BLaER1 treated with 17β-estradiol and CSF1 and Interleukin-3, amounts not matched to agents 10 nM and 100 nM (cell line): ENCODE data around the gene AGXT.
A peak's percentile ranks its signal among the peaks of the same experiment; 100 is the strongest.

Experiments used
- H3K27ac ChIP-seq, 11 experiments: shearing (Covaris generic); formaldehyde crosslinking; 2 replicates each; pipeline ENCODE4 v1.8.1; 2022
- H3K27me3 ChIP-seq, 11 experiments: shearing (Covaris generic); formaldehyde crosslinking; 2 replicates each; pipeline ENCODE4 v1.8.1; 2022
- H3K36me3 ChIP-seq, 11 experiments: shearing (Covaris generic); formaldehyde crosslinking; 2 replicates each; pipeline ENCODE4 v1.8.1; 2022
- H3K4me1 ChIP-seq, 10 experiments: shearing (Covaris generic); formaldehyde crosslinking; 2 replicates each; pipeline ENCODE4 v1.8.1; 2022
- H3K4me2 ChIP-seq, 11 experiments: shearing (Covaris generic); formaldehyde crosslinking; 2 replicates each; pipeline ENCODE4 v1.8.1; 2022
- H3K4me3 ChIP-seq, 10 experiments: shearing (Covaris generic); formaldehyde crosslinking; 2 replicates each; pipeline ENCODE4 v1.8.1; 2022
- H3K9ac ChIP-seq, 11 experiments: shearing (Covaris generic); formaldehyde crosslinking; 2 replicates each; pipeline ENCODE4 v1.8.1; 2022
- H3K9me3 ChIP-seq, 11 experiments: shearing (Covaris generic); formaldehyde crosslinking; replicated peaks in 1 of 11; 2 replicates each; pipeline ENCODE4 v1.8.1; 2022
- H4K20me1 ChIP-seq, 11 experiments: shearing (Covaris generic); formaldehyde crosslinking; 2 replicates each; pipeline ENCODE4 v1.8.1; 2022
- Cebpa-rat ChIP-seq, 11 experiments: shearing (Covaris generic); IDR thresholded peaks; 2 replicates each; pipeline ENCODE4 v1.8.1; 2022

AGXT gene

GRCh38 chr2:240911641-240912265, 43.1 kb downstream of the AGXT start:
- H3K9ac ChIP-seq, result no peak overlapping the region
- peaks cover 0 to 16% (median 0%) of the 10 kb centered on the region in 11 experiments; a peak in 7 of 22 replicates for H3K27me3 ChIP-seq
- H3K36me3 ChIP-seq, result no peaks in the 10 kb centered on the region
- H3K4me3 ChIP-seq, result no peak overlapping the region
- H3K9me3 ChIP-seq, result no peaks in the 10 kb centered on the region
- H3K4me1 ChIP-seq, result peaks cover 9 to 54% (median 25%) of the 10 kb centered on the region in 10 experiments; a peak in 19 of 20 replicates
- H3K4me2 ChIP-seq, result no peak overlapping the region
- no peak overlapping the region for H3K27ac ChIP-seq
- H4K20me1 ChIP-seq, result peaks cover 0 to 23% (median 0%) of the 10 kb centered on the region in 11 experiments; a peak in 5 of 22 replicates
- TF ChIP-seq Cebpa-rat (IDR thresholded peaks at IDR 0.05), result no peak

- no peak for TF ChIP-seq Cebpa-rat (IDR thresholded peaks at IDR 0.05)
- Histone ChIP-seq H3K4me3 (no peak overlapping the region), H3K27me3 (peaks cover 0 to 24% (median 0%) of the 10 kb centered on the region in 11 experiments; a peak in 7 of 22 replicates), H3K4me1 (peaks cover 13 to 62% (median 32%) of the 10 kb centered on the region in 10 experiments; a peak in 19 of 20 replicates), H3K9me3 (no peaks in the 10 kb centered on the region), H3K27ac (no peak overlapping the region), H3K9ac (peak overlapping the region in 1 of 11 experiments; percentile 22; a peak in 1 of 22 replicates), H3K4me2 (peak overlapping the region in 4 of 11 experiments; percentile 7 to 37 (median 16); a peak in 6 of 22 replicates), H3K36me3 (no peaks in the 10 kb centered on the region), H4K20me1 (peaks cover 0 to 31% (median 0%) of the 10 kb centered on the region in 11 experiments; a peak in 6 of 22 replicates)
Observed at GRCh38 chr2:240912878-240913809, 44.5 kb downstream of the AGXT start.

GRCh38 chr2:240913810-240914644, 45.4 kb downstream of the AGXT start:
- no peaks in the 10 kb centered on the region for H3K36me3 ChIP-seq
- H4K20me1 ChIP-seq, result peaks cover 0 to 31% (median 0%) of the 10 kb centered on the region in 11 experiments; a peak in 6 of 22 replicates
- no peak overlapping the region for H3K9ac ChIP-seq
- peak overlapping the region in 6 of 11 experiments; percentile 4 to 92 (median 29); a peak in 7 of 22 replicates for H3K4me2 ChIP-seq
- no peak overlapping the region for H3K27ac ChIP-seq
- H3K27me3 ChIP-seq, result peaks cover 0 to 24% (median 0%) of the 10 kb centered on the region in 11 experiments; a peak in 7 of 22 replicates
- H3K9me3 ChIP-seq, result no peaks in the 10 kb centered on the region
- no peak for TF ChIP-seq Cebpa-rat (IDR thresholded peaks at IDR 0.05)
- peaks cover 13 to 67% (median 36%) of the 10 kb centered on the region in 10 experiments; a peak in 19 of 20 replicates for H3K4me1 ChIP-seq
- no peak overlapping the region for H3K4me3 ChIP-seq

- Histone ChIP-seq H3K27ac (no peak overlapping the region), H4K20me1 (peaks cover 0 to 31% (median 0%) of the 10 kb centered on the region in 11 experiments; a peak in 6 of 22 replicates), H3K4me2 (peak overlapping the region in 10 of 11 experiments; percentile 74 to 95 (median 91); a peak in 17 of 22 replicates), H3K27me3 (peaks cover 0 to 24% (median 0%) of the 10 kb centered on the region in 11 experiments; a peak in 7 of 22 replicates), H3K4me1 (peaks cover 13 to 64% (median 36%) of the 10 kb centered on the region in 10 experiments; a peak in 19 of 20 replicates), H3K9me3 (no peaks in the 10 kb centered on the region), H3K9ac (no peak overlapping the region), H3K4me3 (no peak overlapping the region), H3K36me3 (no peaks in the 10 kb centered on the region)
- no peak for TF ChIP-seq Cebpa-rat (IDR thresholded peaks at IDR 0.05)
Observed at GRCh38 chr2:240914645-240915525, 46.3 kb downstream of the AGXT start.

GRCh38 chr2:240915526-240916341, 47.1 kb downstream of the AGXT start:
- Histone ChIP-seq H4K20me1 (peaks cover 0 to 31% (median 0%) of the 10 kb centered on the region in 11 experiments; a peak in 6 of 22 replicates), H3K27ac (no peak overlapping the region), H3K4me2 (peak overlapping the region; percentile 74 to 95 (median 91)), H3K36me3 (no peaks in the 10 kb centered on the region), H3K9ac (peak overlapping the region in 7 of 11 experiments; percentile 15 to 58 (median 49); a peak in 9 of 22 replicates), H3K4me1 (peaks cover 13 to 57% (median 32%) of the 10 kb centered on the region in 10 experiments; a peak in 19 of 20 replicates), H3K9me3 (no peaks in the 10 kb centered on the region), H3K27me3 (peaks cover 0 to 24% (median 0%) of the 10 kb centered on the region in 11 experiments; a peak in 7 of 22 replicates), H3K4me3 (peak overlapping the region in 8 of 10 experiments; percentile 5 to 63 (median 44); a peak in 12 of 20 replicates)
- no peak for TF ChIP-seq Cebpa-rat (IDR thresholded peaks at IDR 0.05)

- peak overlapping the region in 5 of 11 experiments; percentile 23 to 57 (median 37); a peak in 5 of 22 replicates for H3K9ac ChIP-seq
- no peak for TF ChIP-seq Cebpa-rat (IDR thresholded peaks at IDR 0.05)
- peaks cover 0 to 24% (median 0%) of the 10 kb centered on the region in 11 experiments; a peak in 7 of 22 replicates for H3K27me3 ChIP-seq
- H3K4me3 ChIP-seq, result peak overlapping the region in 8 of 10 experiments; percentile 27 to 52 (median 46); a peak in 12 of 20 replicates
- H3K4me1 ChIP-seq, result peaks cover 13 to 65% (median 33%) of the 10 kb centered on the region in 10 experiments; a peak in 19 of 20 replicates
- peaks cover 0 to 38% (median 0%) of the 10 kb centered on the region in 11 experiments; a peak in 6 of 22 replicates for H4K20me1 ChIP-seq
- H3K27ac ChIP-seq, result peak overlapping the region in 1 of 11 experiments; percentile 20; a peak in 1 of 22 replicates
- no peaks in the 10 kb centered on the region for H3K36me3 ChIP-seq
- H3K9me3 ChIP-seq, result no peaks in the 10 kb centered on the region
- H3K4me2 ChIP-seq, result peak overlapping the region; percentile 68 to 97 (median 93)
Observed at GRCh38 chr2:240916571-240917008, 48.0 kb downstream of the AGXT start.
